Measurements from ENCODE around the gene MXI1. TPM values are rescaled to one million over a fixed set of nuclear protein-coding genes. Genes with fewer than 3 reads are reported as not detected.

MXI1 gene
- total RNA-seq (2021) (17.3 and 21.1 TPM in 2 replicates), Bru-seq, nascent RNA (percentile 67 among the genes with signal in this experiment), BruChase-seq, experiment 1, labeled RNA remaining after a 2-hour chase (percentile 60 among the genes with signal in this experiment), BruChase-seq, experiment 2, labeled RNA remaining after a 6-hour chase (percentile 53 among the genes with signal in this experiment)
- long read RNA-seq, transcript MXI1-201 (6 exons, 2,424 nt) = minor isoform, 10 of 61 reads
- long read RNA-seq, transcript MXI1-202 (6 exons, 3,470 nt) = major isoform, 28 of 61 reads
- long read RNA-seq, partial matches to known transcripts = 5 of 61 reads
- long read RNA-seq, other reads (novel, unspliced or antisense) = 17 of 61 reads

- H3K27me3 ChIP-seq (replicated peaks; ENCODE audit: insufficient read depth, low read depth, low read length, poor library complexity) = no peaks in the 10 kb centered on the region
- DNase-seq (ENCODE audit: low spot score) = peak; percentile 85
Observed at GRCh38 chr10:110207011-110207804, at the start of gene MXI1. TSS of gene MXI1 (plus strand) at chr10:110207605. CDS start at chr10:110207809, 204 bp downstream.

DNA sequence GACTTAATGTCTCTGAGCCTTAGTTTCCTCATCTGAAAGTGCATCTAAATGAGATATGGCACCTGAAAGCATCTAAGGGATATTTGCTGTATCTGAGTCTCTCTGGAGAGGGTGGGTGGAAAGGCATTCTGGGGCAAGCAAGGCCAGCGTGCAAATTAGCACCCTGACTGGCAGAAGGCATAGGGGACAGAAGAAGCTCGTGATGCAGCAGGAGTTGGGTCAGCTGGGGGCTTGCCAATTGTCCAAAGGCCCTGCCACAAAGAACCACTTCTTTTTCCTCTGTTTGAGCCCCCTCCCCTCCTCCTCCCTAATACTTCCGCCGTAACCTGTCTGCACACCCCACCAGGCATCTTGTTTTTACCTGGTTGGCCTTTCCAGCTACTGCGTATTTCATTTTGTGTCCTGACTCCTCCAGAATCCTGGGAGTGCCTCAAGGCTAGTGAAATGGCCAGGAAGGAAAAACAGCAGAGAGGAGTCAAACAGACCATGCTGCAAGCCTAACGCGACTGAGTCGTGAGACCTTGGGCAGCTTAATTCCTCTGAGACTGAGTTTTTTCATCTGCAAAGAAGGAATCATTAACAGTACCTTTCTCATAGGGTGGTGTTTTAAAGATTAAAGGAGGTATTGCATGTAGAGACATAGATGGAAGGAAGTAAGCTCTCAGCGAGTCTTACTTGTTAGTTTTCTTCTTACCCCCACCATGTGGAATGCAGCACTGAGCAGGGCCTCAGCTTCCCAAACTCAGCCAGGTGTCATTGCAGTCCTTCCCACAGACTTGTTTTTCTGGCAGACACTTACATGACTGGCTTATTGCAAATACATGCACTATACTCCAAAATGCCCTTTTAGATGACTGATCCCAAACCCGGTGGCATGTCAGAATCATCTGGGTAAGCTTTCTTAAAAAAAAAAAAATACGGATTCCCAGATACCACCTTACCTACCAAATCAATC is 49.1 kb upstream of the MXI1 start:
- ChIA-PET POLR2A (ENCODE audit: low non-redundant PET) (interaction anchor here (0.7 kb wide), 1 partner anchor 829 kb away, joined by 3 read pairs; no protein-coding TSS in a partner anchor), CTCF (interaction anchor here (0.5 kb wide), 1 partner anchor 149 kb away, joined by 8 read pairs; no protein-coding TSS in a partner anchor)

More at GRCh38 chr10:110207011-110207804, at the start of gene MXI1:
- Histone ChIP-seq H3K4me1 (ENCODE audit: insufficient read depth, low read length, poor library complexity, severe bottlenecking) (peaks cover 9% of the 10 kb centered on the region), H3K36me3 (ENCODE audit: insufficient read depth, low read length, poor library complexity, severe bottlenecking) (no peaks in the 10 kb centered on the region), H3K4me3 (ENCODE audit: low read depth, low read length, poor library complexity, severe bottlenecking) (peak within 1 kb of the TSS; percentile 92), H3K27ac (ENCODE audit: low read depth, low read length, poor library complexity, severe bottlenecking) (peak within 1 kb of the TSS; percentile 58), H3K9me3 (ENCODE audit: low read depth, low read length, poor library complexity, severe bottlenecking) (no peaks in the 10 kb centered on the region)
- CTCF ChIA-PET = interaction anchor here (0.5 to 1.0 kb wide), 3 partner anchors 66 to 502 kb away, joined by 3 to 7 read pairs (median 5); no protein-coding TSS in a partner anchor
- BruUV-seq (replicated peaks) = no TSS peak
- TF ChIP-seq EZH2 (IDR thresholded peaks at IDR 0.05; ENCODE audit: borderline replicate concordance, low read depth, low read length, poor library complexity, severe bottlenecking) = no peak
- no peak for TF ChIP-seq CTCF (conservative IDR thresholded peaks at IDR 0.05; ENCODE audit: low read depth, low read length)
- intact Hi-C loops (cut with micrococcal nuclease; ENCODE audit: unreplicated experiment) = loop anchor here (5.0 kb wide), 1 partner anchor 70 kb away; no protein-coding TSS in a partner anchor
- POLR2A ChIA-PET (ENCODE audit: low non-redundant PET) = no interaction called here

More for the DNA sequence above, 49.1 kb upstream of the MXI1 start:
- BruUV-seq (replicated peaks) = no TSS peak
- Histone ChIP-seq H3K4me1 (ENCODE audit: insufficient read depth, low read length, poor library complexity, severe bottlenecking) (no peaks in the 10 kb centered on the region), H3K36me3 (ENCODE audit: insufficient read depth, low read length, poor library complexity, severe bottlenecking) (no peaks in the 10 kb centered on the region), H3K27ac (ENCODE audit: low read depth, low read length, poor library complexity, severe bottlenecking) (no peak overlapping the region), H3K4me3 (ENCODE audit: low read depth, low read length, poor library complexity, severe bottlenecking) (no peak overlapping the region), H3K9me3 (ENCODE audit: low read depth, low read length, poor library complexity, severe bottlenecking) (no peaks in the 10 kb centered on the region), H3K27me3 (replicated peaks; ENCODE audit: insufficient read depth, low read depth, low read length, poor library complexity) (no peaks in the 10 kb centered on the region)
- intact Hi-C loops (cut with micrococcal nuclease; ENCODE audit: unreplicated experiment) = no loop called here
- TF ChIP-seq EZH2 (IDR thresholded peaks at IDR 0.05; ENCODE audit: borderline replicate concordance, low read depth, low read length, poor library complexity, severe bottlenecking) (no peak), CTCF (conservative IDR thresholded peaks at IDR 0.05; ENCODE audit: low read depth, low read length) (no peak)
- no peak for DNase-seq (ENCODE audit: low spot score)
